NCI-H128 (cell line): ENCODE data around the gene KCNE1.

Experiments
- DNase-seq: peaks from one replicate; lab custom pipeline; 2025; ENCODE audit not compliant: unreplicated experiment; lab: John Stamatoyannopoulos, UW

Gene KCNE1

DNA sequence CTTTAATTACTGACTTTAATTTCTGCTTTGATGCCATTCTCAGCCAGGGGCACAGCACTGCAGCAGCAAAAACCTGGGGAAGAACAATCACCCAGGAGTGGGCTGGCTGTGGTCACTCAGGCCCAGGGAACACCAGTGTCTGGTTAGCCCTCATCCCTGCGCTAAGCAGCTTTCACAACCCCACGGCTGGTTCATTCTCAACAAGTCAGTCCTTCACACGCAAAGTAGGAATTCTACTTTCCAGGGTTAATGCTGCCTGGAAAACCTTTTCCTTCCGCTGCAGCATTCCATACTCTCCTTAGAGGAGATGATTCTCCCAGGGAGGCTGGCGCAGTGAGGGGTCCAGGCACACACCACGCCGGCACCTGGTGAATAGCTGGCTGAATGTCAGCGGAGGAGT is 24.3 kb upstream of the KCNE1 start:
- DNase-seq, result no peak

DNA sequence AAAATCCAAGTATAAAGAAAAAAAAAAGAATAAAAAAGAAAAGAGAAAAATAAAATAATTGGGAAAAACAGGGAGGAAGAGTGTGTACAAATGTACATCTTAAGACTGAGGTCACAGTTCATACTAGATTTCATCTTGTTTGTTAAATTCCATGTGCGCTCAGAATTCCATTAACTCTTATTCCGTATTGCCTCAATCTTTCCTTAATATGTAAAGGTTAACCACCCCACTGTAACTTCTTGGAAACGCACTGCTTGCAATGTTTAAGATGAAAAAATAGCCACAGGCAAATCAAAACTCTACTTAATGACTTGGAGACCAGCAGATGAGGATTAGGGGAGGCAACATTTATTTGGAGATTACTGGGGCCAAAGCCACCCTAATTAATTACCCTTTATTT is 23.9 kb upstream of the KCNE1 start:
- no peak for DNase-seq

- DNase-seq, result no peak
These were observed 22.5 kb upstream of the KCNE1 start for GRCh38 chr21:34534522-34534921.

DNA sequence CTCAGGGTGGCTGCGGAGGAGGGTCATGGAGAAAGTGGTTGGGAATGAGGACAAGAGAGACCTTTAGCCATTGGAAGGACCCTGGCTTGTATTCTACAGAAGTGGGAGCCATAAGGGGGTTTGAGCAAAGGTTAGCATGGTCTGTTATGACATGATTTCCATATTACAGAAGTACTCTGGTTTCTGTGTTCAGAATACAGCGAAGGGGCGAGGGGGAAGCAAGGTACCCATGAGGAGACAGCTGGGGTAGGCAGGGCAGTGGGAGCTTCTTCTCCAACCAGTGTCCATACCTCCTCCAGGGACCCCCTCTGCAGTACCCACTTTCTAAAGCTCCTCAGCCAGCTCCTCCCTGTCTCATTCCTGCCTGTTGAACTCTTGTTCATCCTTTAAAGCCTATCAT is 21.9 kb upstream of the KCNE1 start:
- no peak for DNase-seq

DNA sequence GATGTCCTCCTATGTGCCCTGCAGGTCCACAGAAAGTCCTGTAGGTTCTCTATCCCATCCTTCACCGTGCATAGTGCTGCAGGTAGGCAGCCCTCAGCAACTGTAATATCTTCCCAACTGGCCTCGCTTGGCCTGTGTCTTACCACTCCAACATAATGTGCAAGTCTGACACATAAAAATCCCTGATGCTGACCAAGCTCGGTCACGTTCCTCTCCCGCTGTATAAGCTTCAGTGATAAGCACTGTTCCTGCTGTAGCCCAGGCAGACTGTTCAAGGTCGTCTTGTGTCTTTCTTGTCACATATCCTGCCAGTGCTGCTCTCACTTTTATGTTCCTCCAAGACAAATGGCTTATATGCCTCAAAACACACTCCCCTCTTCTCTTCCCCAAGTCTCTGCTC is 19.4 kb upstream of the KCNE1 start:
- DNase-seq, result no peak

DNA sequence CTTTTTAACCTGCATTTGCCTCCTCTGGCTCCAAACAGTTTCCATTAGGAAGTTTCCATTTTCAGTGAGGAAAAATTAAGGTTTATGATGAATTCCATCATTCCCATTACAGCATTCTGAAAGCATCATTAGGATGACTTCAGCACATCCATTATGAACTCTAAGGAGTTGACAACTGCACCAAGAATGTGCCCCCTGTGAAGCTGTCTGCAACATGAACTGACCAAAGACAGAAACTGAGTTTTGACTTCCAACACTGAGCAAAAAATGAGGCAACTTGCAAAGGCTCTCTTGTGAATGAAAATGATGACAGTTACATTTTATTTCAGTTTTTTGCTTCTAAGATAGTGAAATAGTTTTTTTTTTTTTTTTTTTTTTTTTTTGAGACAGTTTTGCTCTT is 18.3 kb upstream of the KCNE1 start:
- DNase-seq, result no peak

- no peak for DNase-seq
These were observed 16.1 kb upstream of the KCNE1 start for GRCh38 chr21:34528131-34528561.

GRCh38 chr21:34526618-34527290 is 14.7 kb upstream of the KCNE1 start:
- no peak for DNase-seq

GRCh38 chr21:34526241-34526617 is 14.2 kb upstream of the KCNE1 start:
- DNase-seq, result no peak

DNA sequence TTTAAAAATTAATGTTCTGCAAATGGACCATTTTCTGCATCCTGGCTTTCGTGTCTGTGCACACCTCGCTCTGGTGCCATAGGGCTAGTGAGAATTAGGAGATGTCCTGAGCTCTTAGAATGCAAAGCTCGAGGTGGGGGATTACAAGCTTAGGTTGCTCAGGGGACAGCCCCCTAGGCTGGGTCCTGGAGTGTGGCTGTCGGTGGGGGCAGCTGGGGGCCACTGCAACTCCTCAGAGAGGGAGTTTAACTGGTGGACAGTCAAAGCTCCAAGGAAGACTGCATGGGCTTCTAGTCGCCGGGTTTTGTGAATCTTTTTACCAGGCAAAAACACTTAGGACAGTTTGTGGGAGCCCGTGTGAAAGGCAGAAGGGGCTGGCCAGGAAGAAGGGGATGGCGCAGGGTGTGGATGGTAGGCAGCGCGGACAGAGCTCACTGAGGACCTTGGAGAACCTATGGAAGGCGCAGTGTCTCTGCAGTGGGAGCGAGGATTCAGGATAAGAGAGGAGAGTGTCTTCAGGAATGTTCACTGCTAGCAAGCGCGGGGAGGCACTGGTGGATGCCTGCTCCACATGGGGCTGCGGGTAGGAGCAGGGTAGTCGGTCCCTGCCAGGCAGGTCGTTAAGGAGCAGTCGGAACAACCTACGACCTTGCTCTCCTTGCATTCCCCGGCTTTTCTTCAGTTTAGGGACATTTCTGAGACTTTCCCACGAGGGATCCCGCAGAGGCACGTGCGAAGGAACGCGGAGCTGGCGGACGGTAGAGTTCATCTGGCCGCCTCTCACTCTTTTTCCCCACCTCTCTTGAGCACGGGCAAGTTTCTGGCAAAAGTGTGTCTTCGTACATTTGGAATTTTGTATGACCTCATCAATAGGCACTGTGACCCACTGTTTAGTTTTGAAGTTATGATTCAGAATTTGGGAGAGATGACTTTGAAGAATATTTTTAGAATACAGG is 12.9 kb upstream of the KCNE1 start:
- DNase-seq, result no peak

DNA sequence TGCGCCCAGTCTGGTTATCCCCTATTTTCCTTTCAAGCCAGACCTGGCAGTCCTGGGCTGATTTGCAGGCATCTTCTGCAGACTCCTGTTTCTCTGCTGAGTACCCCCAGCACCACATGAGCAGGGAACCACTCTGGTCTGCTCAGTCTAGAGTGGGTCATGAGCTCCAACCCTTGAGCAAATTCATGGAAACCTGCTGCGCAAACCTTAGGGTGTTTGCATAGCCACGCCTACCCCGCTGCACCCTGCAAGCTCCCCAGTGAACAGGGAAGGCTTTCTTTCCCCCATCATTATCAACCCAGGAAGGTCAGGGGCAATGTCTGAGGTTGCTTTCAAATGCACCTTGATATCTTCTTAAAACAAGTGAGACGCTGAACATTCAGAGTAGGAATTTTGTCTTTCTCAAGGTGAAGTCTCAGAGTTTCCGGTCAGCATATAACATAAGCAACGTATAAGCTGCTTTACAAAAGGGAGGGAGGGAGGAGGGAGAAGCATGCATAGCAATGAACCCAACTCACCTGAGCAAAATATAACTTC is 11.1 kb upstream of the KCNE1 start:
- DNase-seq, result no peak

- no peak for DNase-seq
These were observed 10.3 kb upstream of the KCNE1 start for GRCh38 chr21:34522284-34522683.

- DNase-seq, result no peak
These were observed 9.6 kb upstream of the KCNE1 start for GRCh38 chr21:34521561-34521960.

DNA sequence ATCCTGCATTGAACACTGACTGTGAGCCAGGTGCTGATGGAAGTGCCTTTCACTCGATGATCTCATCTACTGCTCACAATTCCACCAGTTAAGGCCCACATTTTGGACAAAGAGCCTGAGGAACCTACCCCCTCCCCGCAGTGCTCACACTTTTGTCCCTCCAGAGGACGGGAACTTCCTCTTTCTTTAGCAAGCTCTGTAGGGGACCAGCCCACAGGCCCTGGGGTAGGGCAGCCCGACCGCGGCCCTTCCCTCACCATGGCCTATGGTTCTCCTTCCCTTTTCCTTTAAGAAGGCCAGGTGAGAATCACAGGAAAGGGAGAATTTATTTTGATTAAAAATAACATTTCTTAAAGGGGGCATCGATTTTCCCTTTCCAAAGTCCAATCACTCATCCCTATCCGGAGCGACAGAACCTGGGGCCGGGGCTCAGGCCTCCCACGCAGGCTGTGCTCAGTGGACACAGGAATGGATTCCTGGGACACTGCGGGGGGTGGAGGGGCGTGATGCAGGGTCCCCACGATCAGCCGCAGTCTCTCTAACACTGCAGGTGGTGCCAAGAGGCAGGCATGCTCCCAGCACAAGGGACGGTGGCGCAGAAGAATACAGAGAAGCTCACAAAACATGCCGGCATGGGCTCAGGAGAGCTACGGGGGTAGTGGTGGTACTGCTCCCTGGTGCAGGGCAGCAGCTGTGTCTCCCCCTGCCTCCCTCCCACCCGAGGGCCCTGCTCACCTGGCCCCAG is 8.9 kb upstream of the KCNE1 start:
- no peak for DNase-seq

GRCh38 chr21:34520281-34520680 is 8.3 kb upstream of the KCNE1 start:
- DNase-seq, result no peak

- DNase-seq, result no peak
These were observed 7.7 kb upstream of the KCNE1 start for GRCh38 chr21:34519694-34520093.

GRCh38 chr21:34519016-34519415 is 7.0 kb upstream of the KCNE1 start:
- no peak for DNase-seq

DNA sequence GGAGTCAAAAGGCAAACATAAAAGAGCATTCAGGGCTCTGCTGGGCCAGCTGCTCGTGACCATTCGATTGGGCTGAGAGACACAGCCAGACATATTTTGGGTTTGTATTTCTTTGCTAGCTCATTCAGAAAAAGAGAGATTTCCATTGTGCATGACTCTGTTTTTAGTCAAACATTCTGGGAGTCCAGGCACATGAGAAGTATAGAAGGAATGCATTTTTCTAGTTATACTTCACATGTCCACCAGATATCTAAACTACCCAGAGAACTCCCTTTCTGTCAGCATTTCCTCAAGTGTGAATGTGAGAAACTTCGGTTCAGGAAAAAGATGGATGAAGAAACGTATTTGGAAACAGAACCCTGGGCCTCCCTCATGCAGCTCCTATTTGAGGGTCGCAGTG is 6.3 kb upstream of the KCNE1 start:
- no peak for DNase-seq

DNA sequence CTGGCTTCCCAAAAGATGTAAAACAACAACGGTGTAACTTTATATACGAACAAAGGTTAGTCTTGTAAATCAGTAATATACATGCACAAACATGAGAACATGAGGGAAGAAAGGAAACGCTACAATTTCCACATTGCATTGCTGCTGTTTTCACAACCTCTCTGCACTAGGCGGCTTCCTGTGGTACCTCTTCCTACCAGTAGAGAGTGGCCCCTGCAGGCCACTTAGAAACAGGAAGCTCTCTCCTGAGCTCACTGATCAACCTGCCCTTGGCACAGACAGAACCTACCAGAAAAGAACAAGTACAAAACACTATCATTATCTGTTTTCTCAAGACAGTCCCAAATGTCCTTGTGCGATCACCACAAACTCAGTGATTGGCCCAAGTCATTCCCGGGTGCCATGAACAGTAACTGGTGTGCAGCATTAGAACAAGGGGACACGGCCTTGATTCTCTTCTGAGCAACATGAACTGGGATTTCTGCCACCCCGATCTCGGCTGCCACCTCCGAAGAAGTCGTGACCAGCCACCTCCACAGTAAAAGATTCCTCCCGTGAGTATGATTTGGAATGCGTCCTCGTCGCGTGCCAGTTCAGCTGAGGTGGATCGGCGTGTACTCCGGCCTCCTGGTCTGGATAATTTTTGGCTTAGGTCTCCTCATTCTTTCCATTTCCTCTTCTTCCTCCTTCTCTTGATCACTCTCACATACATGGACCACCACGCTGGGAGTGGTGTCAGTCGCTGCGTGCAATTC is 5.7 kb upstream of the KCNE1 start:
- no peak for DNase-seq

- DNase-seq, result no peak
These were observed 5.0 kb upstream of the KCNE1 start for GRCh38 chr21:34517039-34517438.
